Measurements from ENCODE around the gene GRIN2A.

Gene GRIN2A

DNA sequence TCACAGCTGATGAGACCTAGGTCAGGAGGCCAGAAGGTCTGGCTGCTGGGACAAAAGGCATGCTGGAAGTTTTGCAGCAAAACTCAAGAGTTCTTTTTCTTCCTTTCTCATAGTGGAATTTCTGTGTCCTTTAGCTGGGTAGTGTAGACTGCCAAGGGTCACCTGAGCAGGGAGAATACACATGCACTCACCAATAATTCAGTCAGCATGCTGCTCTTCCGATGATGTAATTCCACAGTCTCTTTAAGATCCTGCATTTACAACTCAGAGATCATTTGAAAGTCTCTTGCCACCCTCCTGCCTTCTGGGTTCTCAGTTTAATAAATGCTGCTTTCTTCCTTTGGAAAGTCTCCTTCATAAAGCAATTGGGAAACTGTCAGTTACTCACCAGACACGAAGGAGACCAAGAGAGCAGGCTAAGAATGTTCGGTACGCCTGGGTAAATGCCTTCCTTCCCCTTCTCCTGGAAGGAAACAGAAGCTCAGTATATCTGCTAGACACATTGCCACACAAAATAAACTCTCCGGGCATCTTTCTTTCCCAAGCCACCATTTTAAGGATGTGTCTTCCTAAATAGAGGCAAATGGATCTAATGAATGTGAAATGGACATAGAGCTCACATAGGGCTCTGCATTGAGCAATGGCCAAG, 473.1 kb downstream of the GRIN2A start:
- TF ChIP-seq, protein P1, sequence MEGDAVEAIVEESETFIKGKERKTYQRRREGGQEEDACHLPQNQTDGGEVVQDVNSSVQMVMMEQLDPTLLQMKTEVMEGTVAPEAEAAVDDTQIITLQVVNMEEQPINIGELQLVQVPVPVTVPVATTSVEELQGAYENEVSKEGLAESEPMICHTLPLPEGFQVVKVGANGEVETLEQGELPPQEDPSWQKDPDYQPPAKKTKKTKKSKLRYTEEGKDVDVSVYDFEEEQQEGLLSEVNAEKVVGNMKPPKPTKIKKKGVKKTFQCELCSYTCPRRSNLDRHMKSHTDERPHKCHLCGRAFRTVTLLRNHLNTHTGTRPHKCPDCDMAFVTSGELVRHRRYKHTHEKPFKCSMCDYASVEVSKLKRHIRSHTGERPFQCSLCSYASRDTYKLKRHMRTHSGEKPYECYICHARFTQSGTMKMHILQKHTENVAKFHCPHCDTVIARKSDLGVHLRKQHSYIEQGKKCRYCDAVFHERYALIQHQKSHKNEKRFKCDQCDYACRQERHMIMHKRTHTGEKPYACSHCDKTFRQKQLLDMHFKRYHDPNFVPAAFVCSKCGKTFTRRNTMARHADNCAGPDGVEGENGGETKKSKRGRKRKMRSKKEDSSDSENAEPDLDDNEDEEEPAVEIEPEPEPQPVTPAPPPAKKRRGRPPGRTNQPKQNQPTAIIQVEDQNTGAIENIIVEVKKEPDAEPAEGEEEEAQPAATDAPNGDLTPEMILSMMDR (conservative IDR thresholded peaks at IDR 0.05), result no peak
- TF ChIP-seq ZFX (IDR thresholded peaks at IDR 0.05), result no peak

DNA sequence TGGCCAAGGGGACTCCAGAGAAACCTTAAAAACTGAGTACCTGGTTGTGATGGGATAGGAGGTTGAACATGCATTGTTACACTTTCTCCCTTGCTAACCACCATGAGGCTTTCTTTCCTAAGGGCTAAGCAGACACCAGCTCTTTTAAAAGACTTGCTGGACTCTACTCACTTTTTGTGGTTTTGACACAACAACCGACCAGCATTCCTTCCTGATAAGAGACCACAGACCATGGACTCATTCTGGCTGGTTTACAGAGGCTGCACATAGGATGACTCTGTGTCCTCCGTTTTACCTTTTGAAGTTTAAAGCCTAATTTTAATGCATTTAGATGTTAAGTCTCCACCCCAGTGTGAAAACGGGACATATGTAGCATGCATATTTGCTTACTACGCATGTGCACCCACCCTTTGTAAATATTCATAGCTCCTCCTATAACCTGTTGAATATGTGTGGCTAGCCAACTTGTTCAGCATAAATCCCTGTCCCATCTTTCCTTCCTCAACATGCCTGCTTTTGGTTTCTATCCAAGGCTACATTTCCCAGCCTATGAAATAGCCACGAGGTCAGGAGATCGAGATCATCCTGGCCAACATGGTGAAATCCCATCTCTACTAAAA, 475.9 kb downstream of the GRIN2A start:
- TF ChIP-seq, protein P1 (conservative IDR thresholded peaks at IDR 0.05), result no peak
- TF ChIP-seq ZFX (IDR thresholded peaks at IDR 0.05), result no peak
- H3K27ac ChIP-seq, result no peak overlapping the region

More for the DNA sequence above, 473.1 kb downstream of the GRIN2A start:
- no peak overlapping the region for H3K27ac ChIP-seq

DNA sequence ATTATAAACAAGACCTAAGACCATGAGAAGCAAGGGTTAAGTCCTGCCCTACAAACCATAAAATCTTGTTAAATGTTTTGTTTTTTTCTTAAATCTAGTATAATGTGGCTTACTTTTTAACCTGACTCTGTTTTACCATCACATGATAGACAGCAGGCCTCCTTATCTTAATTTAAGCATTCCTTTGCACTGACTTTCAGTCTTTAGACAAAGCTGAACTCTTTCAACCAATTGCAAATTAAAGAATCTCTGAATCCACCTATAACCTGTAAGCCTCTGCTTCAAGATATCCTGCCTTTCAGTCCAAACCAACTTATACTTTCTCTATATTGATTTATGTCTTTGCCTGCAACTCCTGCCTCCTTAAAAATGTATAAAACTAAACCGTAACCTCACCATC, 478.5 kb downstream of the GRIN2A start:
- no peak for TF ChIP-seq ZFX (IDR thresholded peaks at IDR 0.05)
- TF ChIP-seq, protein P1 (conservative IDR thresholded peaks at IDR 0.05), result no peak
- H3K27ac ChIP-seq, result no peak overlapping the region

All from C4-2B (cell line).